ACC112 (cell line): ENCODE data around the gene ASPDH.
"Not testable (repeated sequence)": the region's sequence is repeated elsewhere in the genome, so short reads cannot be mapped to it uniquely, and the experiment has no call there.

Source experiments
- H2AFZ ChIP-seq: fragments of 200-600 bp; sonication (generic); one replicate; pipeline ENCODE4 v1.6.0; 2017; ENCODE audit warnings: antibody characterized with exemption, low read length; ENCODE audit not compliant: unreplicated experiment
- H3K27ac ChIP-seq: fragments of 200-600 bp; sonication (generic); 2 replicates; pipeline ENCODE4 v1.5.1; 2014; ENCODE audit warnings: low read depth, mild to moderate bottlenecking, antibody characterized with exemption, low read length, moderate library complexity
- H3K27me3 ChIP-seq: fragments of 200-600 bp; sonication (generic); 2 replicates; pipeline ENCODE4 v1.6.1; 2014; ENCODE audit warnings: mild to moderate bottlenecking, antibody characterized with exemption, low read length, moderate library complexity, mixed read lengths; ENCODE audit not compliant: insufficient read depth
- H3K36me3 ChIP-seq: fragments of 200-600 bp; sonication (generic); 2 replicates; pipeline ENCODE4 v1.6.1; 2016; ENCODE audit warnings: mild to moderate bottlenecking, antibody characterized with exemption, low read length, moderate library complexity, mixed read lengths; ENCODE audit not compliant: insufficient read depth
- H3K4me1 ChIP-seq: fragments of 200-600 bp; sonication (generic); one replicate; pipeline ENCODE4 v1.6.1; 2016; ENCODE audit warnings: low read length, mixed read lengths; ENCODE audit not compliant: insufficient read depth, unreplicated experiment, control insufficient read depth
- H3K4me3 ChIP-seq: fragments of 200-600 bp; sonication (generic); 2 replicates; pipeline ENCODE4 v1.5.1; 2014; ENCODE audit warnings: mild to moderate bottlenecking, low read depth, low read length
- H3K79me2 ChIP-seq: fragments of 200-600 bp; sonication (generic); one replicate; pipeline ENCODE4 v1.6.0; 2016; ENCODE audit warnings: low read length; ENCODE audit not compliant: control insufficient read depth, unreplicated experiment, insufficient read depth

Gene ASPDH

DNA sequence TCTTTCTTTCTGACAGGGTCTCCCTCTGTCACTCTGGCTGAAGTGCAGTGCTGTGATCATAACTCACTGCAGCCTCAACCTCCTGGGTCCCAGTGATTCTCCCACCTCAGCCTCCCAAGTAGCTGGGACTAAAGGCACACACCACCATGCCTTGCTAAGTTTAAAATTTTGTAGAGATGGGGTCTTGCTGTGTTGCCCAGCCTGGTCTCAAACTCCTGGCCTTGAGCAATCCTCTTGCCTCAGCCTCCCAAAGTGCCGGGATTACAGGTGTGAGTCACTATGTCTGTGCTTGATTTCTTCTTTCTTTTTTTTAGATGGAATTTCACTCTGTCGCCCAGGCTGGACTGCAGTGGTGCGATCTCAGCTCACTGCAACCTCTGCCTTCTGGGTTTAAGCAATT is 14.3 kb upstream of the ASPDH start:
- H3K4me1 ChIP-seq, H3K79me2 ChIP-seq, H3K27me3 ChIP-seq, H3K4me3 ChIP-seq, H3K27ac ChIP-seq, H3K36me3 ChIP-seq, H2AFZ ChIP-seq: not testable (repeated sequence)

DNA sequence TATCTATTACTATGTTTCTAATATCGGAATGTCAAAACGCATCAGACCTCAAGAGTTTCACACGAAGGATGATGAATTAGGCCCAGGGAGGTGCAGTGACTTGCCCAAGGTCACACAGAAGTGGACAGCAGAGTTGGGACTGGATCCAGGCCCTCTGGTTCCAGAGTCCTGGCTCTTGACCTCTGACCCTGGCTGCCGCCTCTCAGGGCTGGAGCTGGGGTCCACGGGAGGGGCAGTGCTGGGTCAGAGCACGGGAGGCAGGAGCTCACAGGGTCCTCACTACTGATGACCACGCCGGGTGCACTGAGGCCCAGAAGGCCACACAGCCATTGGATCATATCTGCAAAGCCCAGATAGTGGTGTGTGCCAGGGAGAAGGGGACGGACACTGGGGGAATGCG is 9.2 kb upstream of the ASPDH start:
- H3K27ac ChIP-seq = no peak overlapping the region
- H2AFZ ChIP-seq = no peak overlapping the region
- no peaks in the 10 kb centered on the region for H3K27me3 ChIP-seq
- no peaks in the 10 kb centered on the region for H3K79me2 ChIP-seq
- no peak overlapping the region for H3K4me3 ChIP-seq
- no peaks in the 10 kb centered on the region for H3K36me3 ChIP-seq
- no peaks in the 10 kb centered on the region for H3K4me1 ChIP-seq

DNA sequence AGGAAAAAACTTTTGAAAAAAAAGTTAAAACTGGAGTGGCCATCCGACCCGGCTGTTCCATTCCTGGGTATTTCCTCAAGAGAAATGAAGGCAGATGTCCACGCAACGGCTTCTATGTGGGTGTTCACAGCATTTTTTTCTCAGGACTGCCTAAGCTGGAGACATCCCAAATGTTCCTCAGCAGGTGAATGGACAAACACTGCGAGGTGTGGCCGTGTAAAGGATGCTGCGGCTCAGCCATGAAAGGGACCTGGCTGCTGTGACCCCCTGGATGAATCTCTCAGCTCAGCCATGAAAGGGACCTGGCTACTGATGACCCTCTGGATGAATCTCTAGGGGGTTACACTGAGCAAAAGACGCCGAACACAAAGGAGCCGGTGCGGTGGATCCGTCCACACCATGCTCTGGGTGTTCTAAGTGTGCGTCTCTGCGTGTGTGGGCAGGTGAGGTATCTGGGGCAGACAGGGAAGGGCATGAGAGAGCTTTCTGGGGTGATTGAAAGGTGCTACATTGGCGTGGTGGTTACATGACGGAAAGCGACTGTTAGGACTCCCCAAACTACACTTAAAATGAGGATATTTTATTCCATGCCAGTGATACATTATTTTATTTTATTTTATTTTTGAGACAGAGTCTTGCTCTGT is 7.2 kb upstream of the ASPDH start:
- Histone ChIP-seq H3K36me3 (no peaks in the 10 kb centered on the region), H3K27me3 (no peaks in the 10 kb centered on the region), H3K4me3 (no peak overlapping the region)

DNA sequence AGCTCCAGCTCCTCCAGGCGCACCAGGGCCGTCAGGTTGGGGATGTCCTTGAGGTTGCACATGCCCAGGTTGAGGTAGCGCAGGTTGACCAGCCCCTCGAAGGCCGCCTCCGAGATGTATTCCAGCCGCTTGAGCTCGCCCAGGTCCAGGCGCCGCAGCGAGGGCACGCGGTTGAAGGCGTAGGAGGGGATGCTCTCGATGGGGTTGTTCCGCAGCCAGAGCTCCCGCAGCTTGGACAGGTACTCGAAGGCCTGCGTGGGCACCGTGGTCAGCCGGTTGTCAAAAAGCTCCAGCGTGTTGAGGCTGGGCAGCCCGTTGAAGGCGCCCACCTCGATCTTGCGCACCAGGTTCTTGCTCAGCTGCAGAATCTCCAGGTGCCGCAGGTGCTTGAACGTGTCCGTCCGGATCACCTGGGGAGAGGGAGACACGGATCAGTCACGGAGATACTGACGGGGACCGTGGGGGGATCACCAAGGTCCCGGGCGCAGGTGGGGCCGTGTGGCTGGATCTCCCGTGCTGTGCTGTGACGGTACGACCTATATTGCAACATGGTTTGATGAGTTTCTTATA is 5.4 kb upstream of the ASPDH start:
- Histone ChIP-seq H3K79me2 (no peaks in the 10 kb centered on the region), H2AFZ (no peak overlapping the region), H3K27me3 (no peaks in the 10 kb centered on the region)

More for the DNA sequence above, 7.2 kb upstream of the ASPDH start:
- Histone ChIP-seq H3K79me2 (no peaks in the 10 kb centered on the region), H3K4me1 (no peaks in the 10 kb centered on the region), H3K27ac (no peak overlapping the region), H2AFZ (no peak overlapping the region)

DNA sequence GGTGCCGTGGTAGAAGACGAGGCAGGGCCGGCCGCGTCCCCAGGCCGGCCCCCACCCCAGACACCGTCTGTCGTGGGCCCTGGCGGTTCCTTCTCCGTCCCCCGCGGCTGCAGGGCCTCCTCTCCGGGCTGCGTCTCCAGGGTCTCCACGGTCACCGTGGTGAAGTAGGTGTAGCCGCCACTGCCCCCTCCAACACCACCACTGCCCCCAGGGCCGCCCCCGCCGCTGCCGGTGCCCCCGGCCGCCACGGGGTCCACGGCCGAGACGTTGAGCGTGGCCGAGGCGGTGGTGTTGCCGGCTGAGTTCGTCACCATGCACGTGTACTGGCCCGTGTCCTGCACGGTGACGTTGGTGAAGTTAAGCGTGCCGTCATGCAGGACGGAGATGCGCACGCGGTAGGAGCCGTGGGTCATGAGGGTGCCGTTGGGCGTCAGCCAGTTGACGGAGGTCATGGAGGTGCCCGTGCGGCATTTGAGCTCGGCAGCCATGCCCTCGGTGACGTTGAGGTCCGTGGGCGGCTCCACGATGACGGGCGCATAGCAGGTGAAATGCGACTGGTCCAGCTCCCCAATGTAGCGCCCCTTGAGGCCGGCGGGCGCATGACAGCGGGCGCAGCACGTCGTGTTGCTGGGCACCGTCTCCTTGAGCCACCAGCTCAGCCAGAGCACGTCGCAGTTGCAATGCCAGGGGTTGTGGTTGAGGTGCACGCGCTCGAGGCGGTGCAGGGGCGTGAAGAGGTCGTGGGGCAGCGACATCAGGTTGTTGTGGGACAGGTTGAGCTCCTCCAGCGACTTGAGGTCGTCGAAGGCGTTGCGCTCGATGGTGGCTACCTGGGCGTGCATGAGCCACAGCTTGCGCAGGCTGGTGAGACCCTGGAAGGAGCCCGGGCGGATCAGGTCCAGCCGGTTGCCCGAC is 4.6 kb upstream of the ASPDH start:
- Histone ChIP-seq H3K36me3 (no peaks in the 10 kb centered on the region), H2AFZ (no peak overlapping the region), H3K27ac (no peak overlapping the region), H3K4me1 (no peaks in the 10 kb centered on the region), H3K79me2 (no peaks in the 10 kb centered on the region), H3K27me3 (no peaks in the 10 kb centered on the region), H3K4me3 (no peak overlapping the region)

More for the DNA sequence above, 5.4 kb upstream of the ASPDH start:
- no peak overlapping the region for H3K27ac ChIP-seq
- H3K4me1 ChIP-seq = no peaks in the 10 kb centered on the region
- H3K4me3 ChIP-seq = no peak overlapping the region
- no peaks in the 10 kb centered on the region for H3K36me3 ChIP-seq

DNA sequence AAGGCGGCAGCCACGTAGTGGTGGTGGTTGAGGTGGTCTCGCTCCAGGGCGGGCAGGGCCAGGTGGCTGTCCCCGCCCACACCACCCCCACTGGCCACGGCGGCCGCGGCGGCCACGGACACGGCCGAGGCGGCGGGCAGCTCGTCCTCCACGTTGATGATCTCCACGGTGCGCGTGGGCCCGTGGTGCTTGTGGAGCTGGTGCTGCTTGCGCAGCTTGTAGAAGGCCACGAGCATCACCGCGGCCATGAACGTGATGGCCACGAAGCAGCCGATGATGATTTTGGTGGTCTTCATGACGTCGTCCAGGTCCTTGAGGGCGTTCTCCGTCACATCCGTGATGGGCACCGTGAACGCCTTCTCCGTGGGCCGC is 4.0 kb upstream of the ASPDH start:
- Histone ChIP-seq H3K27me3 (no peaks in the 10 kb centered on the region), H3K4me1 (no peaks in the 10 kb centered on the region), H3K4me3 (no peak overlapping the region), H3K79me2 (no peaks in the 10 kb centered on the region), H3K36me3 (no peaks in the 10 kb centered on the region), H3K27ac (no peak overlapping the region), H2AFZ (no peak overlapping the region)

DNA sequence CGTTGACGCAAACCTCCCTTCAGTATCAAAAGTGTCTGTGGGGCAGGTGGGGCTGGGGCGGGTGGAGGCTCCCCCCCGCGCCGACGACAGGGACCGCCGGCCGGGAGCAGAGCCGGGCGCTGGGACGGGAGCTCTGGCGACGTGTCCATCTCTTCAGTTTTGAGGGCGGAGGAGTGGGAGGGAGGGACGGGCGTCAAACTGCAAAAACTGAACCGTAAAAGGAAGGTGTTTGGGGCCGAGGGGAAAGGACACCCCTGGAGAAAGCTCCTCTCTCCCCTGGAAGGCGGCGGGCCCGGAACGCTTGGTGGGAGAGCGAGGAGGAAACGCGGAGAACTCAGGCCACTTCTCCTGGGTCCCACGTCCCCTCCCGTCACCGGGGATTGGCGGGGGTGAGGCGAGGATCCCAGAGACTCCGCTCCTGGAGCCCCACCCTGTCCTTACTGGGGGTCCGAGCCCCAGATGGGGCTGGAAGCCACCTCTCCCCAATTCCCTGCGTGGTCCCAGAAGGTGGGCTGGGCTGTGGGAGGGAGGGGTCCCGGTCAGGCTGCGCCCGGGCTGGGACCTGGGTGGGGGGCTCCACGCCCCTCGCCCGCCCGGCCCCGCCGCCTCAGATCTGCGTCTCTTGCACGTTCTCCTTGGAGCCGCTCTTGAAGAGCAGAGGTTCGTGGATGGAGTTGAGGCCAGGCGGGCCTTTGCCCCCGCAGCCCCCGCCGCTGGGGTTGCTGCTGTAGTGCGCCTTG is 3.4 kb upstream of the ASPDH start:
- no peaks in the 10 kb centered on the region for H3K36me3 ChIP-seq
- H3K27ac ChIP-seq = no peak overlapping the region
- H3K79me2 ChIP-seq = peaks cover under 1% of the 10 kb centered on the region
- no peaks in the 10 kb centered on the region for H3K27me3 ChIP-seq
- no peak overlapping the region for H2AFZ ChIP-seq
- no peak overlapping the region for H3K4me3 ChIP-seq
- no peaks in the 10 kb centered on the region for H3K4me1 ChIP-seq

DNA sequence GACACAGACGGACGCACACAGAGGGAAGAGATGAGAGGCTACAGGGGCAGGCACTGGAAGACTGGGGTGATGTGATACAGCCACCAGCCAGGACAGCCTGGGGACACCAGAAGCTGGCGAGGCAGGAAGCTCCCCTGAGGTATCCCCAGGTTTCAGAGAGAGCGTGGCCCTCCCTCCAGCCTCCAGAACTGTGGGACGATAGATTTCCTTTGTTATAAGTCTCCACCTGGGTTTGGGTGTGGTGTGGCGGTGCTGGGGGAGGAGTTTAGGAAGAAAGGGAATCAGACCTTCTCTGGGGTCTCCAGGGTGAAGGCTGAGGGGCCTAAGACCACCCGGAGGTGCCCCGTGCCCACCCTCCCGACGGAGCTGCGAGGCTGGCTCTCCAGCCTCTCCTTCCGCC is 2.7 kb upstream of the ASPDH start:
- Histone ChIP-seq H3K27me3 (no peaks in the 10 kb centered on the region), H3K36me3 (no peaks in the 10 kb centered on the region), H3K4me3 (no peak overlapping the region), H2AFZ (no peak overlapping the region), H3K4me1 (no peaks in the 10 kb centered on the region), H3K27ac (no peak overlapping the region), H3K79me2 (peaks cover 3% of the 10 kb centered on the region)

DNA sequence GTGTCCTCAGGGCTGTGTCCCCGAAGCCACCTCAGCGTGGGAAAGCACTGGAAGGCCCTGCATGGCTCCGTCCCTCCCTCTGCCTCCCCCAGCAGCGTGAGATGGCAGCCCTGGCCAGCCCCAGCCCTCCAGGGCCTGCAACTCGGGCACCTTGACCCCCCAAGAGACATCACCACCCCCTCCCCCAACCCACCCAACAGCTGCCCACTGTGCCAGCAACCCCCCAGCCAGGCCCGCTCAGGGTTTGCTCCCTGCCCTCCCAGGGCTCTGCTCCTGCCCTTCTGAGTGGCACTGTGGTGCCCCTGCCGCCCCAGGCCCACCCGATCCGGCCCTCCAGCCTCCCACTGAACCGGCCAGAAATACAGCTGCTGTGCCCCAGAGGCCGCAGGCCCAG is 1.5 kb upstream of the ASPDH start:
- Histone ChIP-seq H2AFZ (no peak overlapping the region), H3K79me2 (peaks cover 9% of the 10 kb centered on the region), H3K27me3 (no peaks in the 10 kb centered on the region), H3K4me3 (no peak overlapping the region), H3K4me1 (no peaks in the 10 kb centered on the region), H3K36me3 (no peaks in the 10 kb centered on the region), H3K27ac (no peak overlapping the region)

DNA sequence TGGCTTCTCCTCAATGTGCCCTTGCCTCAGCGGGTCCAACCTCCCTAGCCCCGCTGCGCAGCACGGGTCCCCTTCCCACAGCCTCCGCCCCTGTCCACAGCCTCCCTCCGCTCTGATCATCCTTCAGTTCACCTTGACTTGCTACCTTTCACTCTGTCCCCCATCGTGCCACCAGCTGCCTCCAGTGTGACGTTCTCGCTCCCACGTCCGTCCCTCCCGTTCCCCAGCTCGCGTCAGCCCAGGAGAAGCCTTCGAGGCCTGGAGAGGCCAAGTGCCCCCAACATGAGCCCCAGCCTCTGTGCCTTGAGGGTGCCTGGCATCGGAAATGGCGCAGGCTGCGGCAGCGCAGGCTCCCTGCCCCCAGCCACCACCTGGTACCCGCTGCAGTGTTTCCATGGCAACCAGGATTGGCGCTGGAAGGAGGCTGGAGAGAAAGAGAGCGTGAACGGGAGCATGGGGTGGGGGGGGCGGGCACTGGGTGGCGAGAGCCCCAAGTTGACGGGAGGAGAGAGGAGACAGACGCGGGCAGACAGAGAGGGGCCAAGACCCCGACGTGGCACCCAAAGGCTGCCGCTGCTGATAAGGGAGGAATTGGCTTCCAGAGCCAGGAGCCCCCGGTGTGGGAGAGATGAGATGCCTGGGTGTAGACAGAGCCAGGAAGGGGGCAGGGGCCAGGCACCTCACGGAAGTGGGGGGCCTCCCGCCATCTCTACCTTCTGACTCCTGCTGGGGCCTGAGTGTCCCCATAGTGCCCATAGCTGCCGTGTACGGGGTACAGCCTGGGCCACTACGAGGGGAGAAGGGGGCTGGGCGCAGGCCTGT is 844 bp upstream of the ASPDH start:
- no peaks in the 10 kb centered on the region for H3K36me3 ChIP-seq
- H3K79me2 ChIP-seq = peaks cover 9% of the 10 kb centered on the region
- no peak overlapping the region for H3K4me3 ChIP-seq
- no peak overlapping the region for H2AFZ ChIP-seq
- H3K27me3 ChIP-seq = no peaks in the 10 kb centered on the region
- no peak overlapping the region for H3K27ac ChIP-seq
- no peaks in the 10 kb centered on the region for H3K4me1 ChIP-seq
